ENCODE measurements around the gene WDR13. TPM values are rescaled to one million over a fixed set of nuclear protein-coding genes. Genes with fewer than 3 reads are reported as not detected.
"Not testable (repeated sequence)": the region's sequence is repeated elsewhere in the genome, so short reads cannot be mapped to it uniquely, and the experiment has no call there.

The WDR13 gene
- total RNA-seq, 2 experiments from 2014 or later, result 31.6 to 38.6 TPM

DNA sequence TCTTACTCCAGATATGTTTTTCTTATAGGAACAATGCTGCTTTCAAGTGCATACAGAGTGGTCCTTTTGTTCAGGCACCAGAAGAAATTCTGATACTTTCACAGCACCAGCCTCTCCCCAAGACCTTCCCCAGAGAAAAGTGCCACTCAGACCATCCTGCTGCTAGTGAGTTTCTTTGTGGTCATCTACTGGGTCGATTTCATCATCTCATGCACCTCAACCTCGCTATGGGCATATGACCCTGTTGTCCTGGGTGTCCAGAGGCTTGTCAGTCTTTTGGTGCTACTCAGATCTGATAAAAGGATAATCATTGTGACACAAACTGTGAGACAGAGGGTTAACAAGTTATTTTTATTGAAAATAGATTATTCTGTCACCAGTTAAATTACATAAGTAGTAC lies 39.5 kb downstream of the WDR13 start:
- Mint-ChIP-seq H3K27me3 (no peaks in the 10 kb centered on the region), H3K36me3 (ENCODE audit: low read depth) (no peaks in the 10 kb centered on the region), H3K4me1 (ENCODE audit: low read depth) (peaks cover 4% of the 10 kb centered on the region), H3K9me3 (no peaks in the 10 kb centered on the region), H3K27ac (no peak overlapping the region), H3K4me3 (no peak overlapping the region)
- ChIA-PET POLR2A (no interaction called here), CTCF (interaction anchor here (2.1 kb wide), 1 partner anchor 11 kb away, joined by 10 read pairs; no protein-coding TSS in a partner anchor)
- ATAC-seq, result no peak
- intact Hi-C loops (cut with micrococcal nuclease), result no loop called here
- TF ChIP-seq, protein P1, sequence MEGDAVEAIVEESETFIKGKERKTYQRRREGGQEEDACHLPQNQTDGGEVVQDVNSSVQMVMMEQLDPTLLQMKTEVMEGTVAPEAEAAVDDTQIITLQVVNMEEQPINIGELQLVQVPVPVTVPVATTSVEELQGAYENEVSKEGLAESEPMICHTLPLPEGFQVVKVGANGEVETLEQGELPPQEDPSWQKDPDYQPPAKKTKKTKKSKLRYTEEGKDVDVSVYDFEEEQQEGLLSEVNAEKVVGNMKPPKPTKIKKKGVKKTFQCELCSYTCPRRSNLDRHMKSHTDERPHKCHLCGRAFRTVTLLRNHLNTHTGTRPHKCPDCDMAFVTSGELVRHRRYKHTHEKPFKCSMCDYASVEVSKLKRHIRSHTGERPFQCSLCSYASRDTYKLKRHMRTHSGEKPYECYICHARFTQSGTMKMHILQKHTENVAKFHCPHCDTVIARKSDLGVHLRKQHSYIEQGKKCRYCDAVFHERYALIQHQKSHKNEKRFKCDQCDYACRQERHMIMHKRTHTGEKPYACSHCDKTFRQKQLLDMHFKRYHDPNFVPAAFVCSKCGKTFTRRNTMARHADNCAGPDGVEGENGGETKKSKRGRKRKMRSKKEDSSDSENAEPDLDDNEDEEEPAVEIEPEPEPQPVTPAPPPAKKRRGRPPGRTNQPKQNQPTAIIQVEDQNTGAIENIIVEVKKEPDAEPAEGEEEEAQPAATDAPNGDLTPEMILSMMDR (IDR thresholded peaks at IDR 0.05), result no peak
- DNase-seq, result no peak

DNA sequence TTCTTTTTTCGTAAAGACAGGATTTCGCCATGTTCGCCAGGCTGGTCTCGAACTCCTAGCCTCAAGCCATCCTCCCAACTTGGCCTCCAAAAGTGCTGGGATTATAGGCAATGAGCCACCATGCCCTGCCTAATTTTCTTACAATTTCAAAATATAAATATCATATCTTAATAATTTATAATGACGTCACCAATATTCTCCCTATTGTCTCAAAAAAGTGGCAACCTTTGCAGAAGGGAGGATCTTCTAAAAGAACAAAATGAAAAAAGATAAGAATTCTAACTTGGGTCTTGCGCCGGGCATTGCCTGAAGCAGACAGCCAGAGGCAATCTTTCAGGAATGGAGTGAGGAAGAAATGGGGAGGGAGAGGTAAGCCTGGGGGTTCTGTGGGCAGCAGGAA lies 48.4 kb downstream of the WDR13 start:
- ChIA-PET POLR2A (no interaction called here), CTCF (no interaction called here)
- no peak overlapping the region for H3K27ac Mint-ChIP-seq
- DNase-seq, result no peak
- TF ChIP-seq, protein P1 (IDR thresholded peaks at IDR 0.05), result no peak
- intact Hi-C loops (cut with micrococcal nuclease), result no loop called here
- H3K36me3 Mint-ChIP-seq (ENCODE audit: low read depth), result no peaks in the 10 kb centered on the region
- no peaks in the 10 kb centered on the region for H3K9me3 Mint-ChIP-seq
- ATAC-seq, result no peak
- H3K4me1 Mint-ChIP-seq (ENCODE audit: low read depth), result peaks cover 2% of the 10 kb centered on the region
- H3K4me3 Mint-ChIP-seq, result no peak overlapping the region
- no peaks in the 10 kb centered on the region for H3K27me3 Mint-ChIP-seq

DNA sequence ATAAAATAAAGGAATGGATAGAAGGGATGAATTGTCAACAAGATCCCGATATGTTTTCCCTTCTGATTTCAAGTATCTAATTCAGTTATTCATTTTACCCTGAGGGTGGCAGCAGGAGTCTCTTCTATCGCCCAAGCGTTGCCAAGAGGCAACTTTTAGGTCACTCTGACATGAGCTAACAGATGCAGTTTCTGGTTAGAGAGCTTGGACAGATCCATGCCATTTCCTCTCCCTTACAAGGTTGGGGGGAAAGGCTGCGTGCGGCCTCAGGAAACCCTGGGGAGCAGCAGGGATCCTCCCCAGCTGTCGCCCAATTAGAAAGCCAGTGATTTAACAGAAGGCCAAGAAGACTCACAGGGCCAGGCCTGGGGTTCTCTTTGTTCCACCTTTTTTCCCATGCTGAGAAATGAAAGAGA lies 51.1 kb downstream of the WDR13 start:
- intact Hi-C loops (cut with micrococcal nuclease), result no loop called here
- H3K27ac Mint-ChIP-seq, result no peak overlapping the region
- H3K27me3 Mint-ChIP-seq, result no peaks in the 10 kb centered on the region
- CTCF ChIA-PET, result interaction anchor here (0.8 to 1.6 kb wide), 22 partner anchors 9 to 299 kb away, joined by 3 to 10 read pairs (median 4); partner anchors contain the start of genes PQBP1, SLC35A2 and SUV39H1
- TF ChIP-seq, protein P1 (IDR thresholded peaks at IDR 0.05), result peak; percentile 25
- DNase-seq (peak; percentile 43), ATAC-seq (no peak)
- H3K9me3 Mint-ChIP-seq, result no peaks in the 10 kb centered on the region
- H3K4me1 Mint-ChIP-seq (ENCODE audit: low read depth), result peaks cover 11% of the 10 kb centered on the region
- no peaks in the 10 kb centered on the region for H3K36me3 Mint-ChIP-seq (ENCODE audit: low read depth)
- POLR2A ChIA-PET, result interaction anchor here (0.6 kb wide), 1 partner anchor 550 kb away, joined by 3 read pairs; no protein-coding TSS in a partner anchor
- no peak overlapping the region for H3K4me3 Mint-ChIP-seq

DNA sequence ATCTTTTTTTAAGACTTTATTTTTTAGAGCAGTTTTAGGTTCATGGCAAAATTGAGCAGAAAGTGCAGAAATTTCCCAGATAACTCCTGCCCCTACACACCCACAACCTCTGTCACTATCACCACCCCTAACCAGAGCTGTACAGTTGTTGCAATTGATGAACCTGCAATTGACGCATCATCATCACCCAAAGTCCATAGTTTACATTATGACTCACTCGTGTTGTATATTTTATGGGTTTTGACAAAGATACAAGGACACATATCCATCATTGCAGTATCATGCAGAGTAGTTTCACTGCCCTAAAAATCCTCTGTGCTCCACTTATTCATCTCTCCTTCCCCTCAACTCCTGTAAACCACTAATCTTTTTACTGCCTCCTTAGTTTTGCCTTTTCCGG lies 51.8 kb downstream of the WDR13 start:
- POLR2A ChIA-PET, result no interaction called here
- TF ChIP-seq, protein P1 (IDR thresholded peaks at IDR 0.05), result no peak
- no peak for DNase-seq
- Mint-ChIP-seq H3K27me3 (no peaks in the 10 kb centered on the region), H3K27ac (no peak overlapping the region), H3K9me3 (no peaks in the 10 kb centered on the region), H3K36me3 (ENCODE audit: low read depth) (no peaks in the 10 kb centered on the region), H3K4me3 (no peak overlapping the region), H3K4me1 (ENCODE audit: low read depth) (peaks cover 11% of the 10 kb centered on the region)
- ATAC-seq, result no peak
- intact Hi-C loops (cut with micrococcal nuclease), result no loop called here
- CTCF ChIA-PET, result interaction anchor here (0.8 to 1.6 kb wide), 8 partner anchors 17 to 298 kb away, joined by 3 to 9 read pairs (median 5); partner anchors contain the start of genes PQBP1 and SUV39H1

DNA sequence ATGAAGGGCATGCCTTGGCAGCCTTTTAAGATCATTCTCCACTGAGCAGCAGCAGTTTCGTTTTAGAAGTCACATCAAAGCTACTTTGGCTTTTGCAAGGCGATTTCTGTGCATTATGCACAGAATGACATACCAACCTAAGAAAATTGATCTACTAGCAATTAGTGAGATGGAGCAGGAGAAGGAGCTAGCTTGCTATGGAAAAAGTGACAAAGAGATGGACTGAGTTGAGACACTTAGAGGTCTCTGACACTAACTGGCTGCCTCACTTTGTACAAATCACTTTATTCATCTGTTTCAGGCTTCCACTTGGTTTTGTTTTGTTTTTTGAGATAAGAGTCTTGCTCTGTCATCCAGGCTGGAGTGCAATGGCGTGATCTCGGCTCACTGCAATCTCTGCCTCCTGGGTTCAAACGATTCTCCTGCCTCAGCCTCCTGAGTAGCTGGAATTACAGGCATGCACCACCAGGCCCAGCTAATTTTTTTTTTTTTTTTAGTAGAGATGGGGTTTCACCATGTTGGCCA lies 54.8 kb downstream of the WDR13 start:
- intact Hi-C loops (cut with micrococcal nuclease); H3K4me3 Mint-ChIP-seq; CTCF ChIA-PET; H3K36me3 Mint-ChIP-seq (ENCODE audit: low read depth); H3K9me3 Mint-ChIP-seq; H3K27me3 Mint-ChIP-seq; DNase-seq: not testable (repeated sequence)
- POLR2A ChIA-PET, result interaction anchor here (0.6 kb wide), 1 partner anchor 25 kb away, joined by 3 read pairs; no protein-coding TSS in a partner anchor
- Mint-ChIP-seq H3K4me1 (ENCODE audit: low read depth) (peaks cover 11% of the 10 kb centered on the region), H3K27ac (peak overlapping the region; percentile 38)
- peak; percentile 7 for ATAC-seq

DNA sequence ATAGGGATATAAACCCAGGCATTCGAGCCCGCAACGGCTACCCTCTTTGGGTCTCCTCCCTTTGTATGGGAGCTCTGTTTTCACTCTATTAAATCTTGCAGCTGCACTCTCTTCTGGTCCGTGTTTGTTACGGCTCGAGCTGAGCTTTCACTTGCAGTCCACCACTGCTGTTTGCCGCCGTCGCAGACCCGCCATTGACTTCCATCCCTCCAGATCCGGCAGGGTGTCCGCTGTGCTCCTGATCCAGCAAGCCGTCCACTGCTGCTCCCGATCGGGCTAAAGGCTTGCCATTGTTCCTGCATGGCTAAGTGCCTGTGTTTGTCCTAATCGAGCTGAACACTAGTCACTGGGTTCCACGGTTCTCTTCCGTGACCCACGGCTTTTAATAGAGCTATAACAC lies 57.5 kb downstream of the WDR13 start:
- H3K27ac Mint-ChIP-seq; H3K4me3 Mint-ChIP-seq; intact Hi-C loops (cut with micrococcal nuclease); H3K27me3 Mint-ChIP-seq; ATAC-seq; H3K9me3 Mint-ChIP-seq; DNase-seq; CTCF ChIA-PET; H3K4me1 Mint-ChIP-seq (ENCODE audit: low read depth); H3K36me3 Mint-ChIP-seq (ENCODE audit: low read depth); POLR2A ChIA-PET: not testable (repeated sequence)

Other genes with a start within 250 kb of the WDR13 start
- not detected for gene SSX3, start 240.8 kb upstream of the WDR13 start, total RNA-seq
- not detected for gene SSX4, start 214.0 kb upstream of the WDR13 start, total RNA-seq
- gene SSX4B, start 185.5 kb upstream of the WDR13 start, total RNA-seq, result not detected
- gene SLC38A5, start 127.2 kb upstream of the WDR13 start, total RNA-seq, result 10 to 100 TPM; 82.1 to 92.6 TPM
- gene FTSJ1, start 121.3 kb upstream of the WDR13 start, total RNA-seq, result 10 to 100 TPM; 73.3 to 82.9 TPM
- gene PORCN, start 88.5 kb upstream of the WDR13 start, total RNA-seq, result 10 to 100 TPM; 13.9 to 16.9 TPM
- 100 to 1,000 TPM; 159 to 164 TPM for gene EBP, start 75.7 kb upstream of the WDR13 start, total RNA-seq
- gene TBC1D25, start 57.8 kb upstream of the WDR13 start, total RNA-seq, result 10 to 100 TPM; 11.4 to 11.9 TPM
- gene RBM3, start 23.0 kb upstream of the WDR13 start, total RNA-seq, result 100 to 1,000 TPM; 191 to 195 TPM
- 10 to 100 TPM; 81.6 to 81.9 TPM for gene WAS, start 86.3 kb downstream of the WDR13 start, total RNA-seq
- gene SUV39H1, start 99.2 kb downstream of the WDR13 start, total RNA-seq, result 10 to 100 TPM; 26.8 to 28.4 TPM
- not detected for gene GLOD5, start 164.3 kb downstream of the WDR13 start, total RNA-seq
- not detected for gene GATA1, start 189.1 kb downstream of the WDR13 start, total RNA-seq
- 10 to 100 TPM; 51.2 to 54.5 TPM for gene HDAC6, start 204.6 kb downstream of the WDR13 start, total RNA-seq
- gene ERAS, start 229.0 kb downstream of the WDR13 start, total RNA-seq, result not detected
- gene PCSK1N, start 238.1 kb downstream of the WDR13 start, total RNA-seq, result 1 to 10 TPM; 1.1 to 1.4 TPM